NCI-H1436 (cell line): ENCODE data around the gene TMSB15B.
A peak's percentile ranks its signal among the peaks of the same experiment; 100 is the strongest.
"Not testable (repeated sequence)": the region's sequence is repeated elsewhere in the genome, so short reads cannot be mapped to it uniquely, and the experiment has no call there.

Experiments
- DNase-seq: peaks from one replicate; lab custom pipeline; 2025; lab: John Stamatoyannopoulos, UW

Gene TMSB15B

DNA sequence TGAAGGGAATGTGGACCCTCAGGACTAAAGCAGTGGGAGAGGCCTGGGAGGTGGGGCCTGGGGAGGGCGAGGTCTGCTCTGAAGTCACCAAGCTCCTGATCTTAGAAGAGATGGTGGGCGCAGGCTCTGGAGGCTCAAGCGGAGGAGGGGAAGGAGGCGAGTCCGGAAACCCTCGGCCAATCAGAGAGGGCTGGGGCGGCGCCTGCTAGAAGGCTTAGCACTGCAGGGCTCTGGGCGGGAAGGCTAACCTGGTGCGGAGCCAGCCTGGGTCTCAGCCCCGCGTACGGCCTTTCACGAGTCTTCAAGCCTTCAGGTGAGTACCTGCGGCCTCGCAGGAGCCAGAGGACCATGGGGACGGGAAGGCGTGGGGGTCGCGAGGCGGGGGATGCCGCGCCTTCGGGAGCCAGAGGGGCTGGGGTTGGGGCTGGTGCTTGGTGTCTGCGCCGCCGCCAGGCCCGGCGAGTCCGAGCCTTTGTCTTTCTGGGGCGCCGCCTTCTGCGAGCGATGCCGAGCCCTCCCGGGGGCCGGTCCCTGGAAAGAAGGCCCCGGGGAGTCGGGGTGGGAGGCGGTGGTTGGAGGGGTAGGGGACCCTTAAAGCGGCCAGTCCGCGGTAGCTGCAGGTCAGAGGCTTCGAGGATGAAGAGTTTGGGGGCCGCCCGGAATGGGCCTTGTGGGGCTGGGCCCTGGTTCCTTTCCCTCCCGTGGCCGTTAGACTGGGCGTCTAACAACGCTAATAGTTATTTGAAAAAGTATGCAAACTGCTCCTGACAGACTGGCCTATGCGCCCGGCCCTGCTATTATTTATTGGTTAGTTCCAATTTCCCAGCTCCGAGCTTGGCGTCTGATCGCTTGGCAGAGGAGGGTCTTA, at the start of gene TMSB15B:
Gene TMSB15B, plus strand, starts transcription at position 217 of the 868 bp plus-strand sequence.
- DNase-seq = not testable (repeated sequence)

DNA sequence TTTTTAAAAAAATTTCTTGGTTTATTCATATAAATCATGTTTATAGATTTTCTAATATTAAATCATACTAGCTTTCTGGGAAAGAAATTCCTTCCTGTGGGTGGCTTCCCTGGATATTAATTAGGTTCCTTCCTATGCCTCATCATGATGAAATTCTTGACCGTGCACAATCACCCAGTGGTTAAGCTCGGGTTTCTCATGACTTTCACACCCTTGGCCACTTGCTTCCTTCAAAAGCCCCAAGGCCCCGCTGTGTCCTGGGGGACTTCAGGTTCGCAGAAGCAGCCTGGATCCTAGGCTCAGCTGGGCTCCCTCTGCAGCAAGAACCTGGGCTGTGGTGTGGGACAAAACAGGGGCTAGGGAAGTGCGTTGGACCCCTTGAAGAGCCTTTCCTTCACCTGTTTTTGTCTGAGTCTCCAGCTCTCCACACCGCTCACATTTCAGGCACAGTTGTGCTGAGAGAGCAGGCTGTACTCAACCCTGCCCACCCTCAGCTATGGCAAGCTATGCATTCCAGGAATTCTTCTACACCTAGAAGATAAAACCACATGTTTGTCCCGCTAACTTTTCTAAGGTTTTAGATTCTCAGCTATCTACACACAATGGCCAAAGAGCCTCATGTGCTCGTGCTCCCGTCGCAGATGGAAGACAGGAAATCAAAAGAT, 48.9 kb upstream of the TMSB15B start:
- DNase-seq = no peak

DNA sequence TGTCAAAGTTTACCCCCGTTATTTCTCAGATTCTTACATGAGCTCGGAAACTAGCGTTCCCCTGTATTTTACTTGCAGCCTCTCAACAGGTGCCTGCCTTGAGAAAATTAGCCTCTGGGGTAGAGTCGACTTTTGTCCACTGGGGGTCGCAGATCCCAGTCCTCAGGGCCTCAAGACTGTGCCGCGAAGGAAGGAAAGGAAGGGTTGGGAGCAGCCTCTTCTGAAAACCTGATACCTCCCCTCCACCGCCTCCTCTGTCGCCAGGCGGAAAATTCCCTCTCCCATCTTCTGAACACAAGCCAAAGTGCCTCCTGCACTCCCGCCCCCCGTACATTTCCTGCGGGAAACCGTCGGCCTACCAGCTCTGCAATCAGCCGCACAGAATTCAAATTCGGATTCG, 44.4 kb upstream of the TMSB15B start:
- peak; percentile 82 for DNase-seq

DNA sequence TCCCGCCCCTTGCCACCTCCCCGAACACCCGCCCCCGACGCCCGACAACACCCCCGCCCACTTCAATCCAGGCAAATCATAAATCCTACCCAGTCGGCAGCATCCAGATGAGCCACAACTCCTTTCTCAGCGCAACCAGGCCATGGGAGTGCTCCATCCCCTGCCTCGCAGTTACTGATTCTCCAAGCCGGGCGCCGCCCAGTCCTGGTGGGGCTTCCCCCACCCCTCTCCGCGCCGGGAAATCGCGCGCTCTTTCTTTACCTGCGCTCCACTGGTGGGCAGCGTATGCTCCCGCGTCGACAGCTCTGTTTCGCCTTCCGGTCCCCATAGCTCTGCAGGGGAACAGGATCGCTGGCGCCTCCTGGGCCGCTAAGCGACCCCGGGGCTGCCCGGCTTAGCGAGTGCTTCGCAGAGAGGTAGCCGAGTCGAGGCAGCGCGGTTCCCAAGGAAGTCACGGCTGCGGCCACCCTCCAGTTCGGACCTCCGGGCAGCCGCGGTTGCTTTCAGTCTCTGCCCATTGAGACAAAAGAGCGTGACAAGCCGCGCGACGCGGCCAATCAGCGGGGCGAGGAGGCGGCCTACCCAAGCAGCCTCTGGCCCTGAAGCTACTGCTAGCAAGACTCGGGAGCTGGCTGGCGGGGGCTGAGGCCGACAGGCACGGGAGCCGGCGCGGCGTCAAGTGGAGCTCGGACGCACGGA, 43.7 kb upstream of the TMSB15B start:
- peak; percentile 74 for DNase-seq

DNA sequence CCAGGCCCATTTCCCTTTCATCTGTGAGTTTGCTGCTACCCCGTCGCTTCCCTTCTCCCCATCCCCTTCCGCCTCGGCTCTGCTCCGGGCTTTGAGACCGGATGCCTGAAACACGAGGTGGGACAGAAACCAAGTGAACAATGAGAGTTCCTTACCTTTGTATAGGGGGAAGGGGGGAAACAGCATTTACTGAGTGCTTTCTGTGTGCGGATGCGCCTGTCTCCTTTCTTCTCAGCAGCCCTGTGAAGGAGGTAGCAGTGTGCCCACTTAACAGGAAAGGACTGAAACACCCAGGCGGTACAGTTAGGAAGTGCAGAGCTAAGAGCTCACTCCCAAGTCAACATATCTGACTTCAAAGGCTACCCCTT, 43.2 kb upstream of the TMSB15B start:
- DNase-seq = peak; percentile 57

DNA sequence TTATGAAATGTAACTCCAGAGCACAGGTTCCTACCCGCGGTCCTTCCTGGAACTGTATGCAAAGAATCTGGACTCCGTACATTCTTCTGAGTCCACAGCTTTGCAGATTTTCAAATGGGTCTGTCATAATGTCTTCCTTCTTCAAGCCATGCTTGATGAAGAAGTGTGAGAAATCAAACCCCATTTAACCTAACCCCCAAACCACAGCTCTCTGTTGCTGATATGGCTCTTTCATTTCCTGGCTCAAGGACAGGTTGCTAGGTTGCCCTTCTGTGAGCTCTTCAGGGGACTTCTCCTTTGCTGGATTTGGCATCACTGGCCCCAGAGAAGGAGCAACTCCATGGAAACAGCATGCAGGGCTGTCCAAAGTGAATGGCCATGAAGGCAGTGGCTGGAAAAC, 41.9 kb upstream of the TMSB15B start:
- not testable (repeated sequence) for DNase-seq

DNA sequence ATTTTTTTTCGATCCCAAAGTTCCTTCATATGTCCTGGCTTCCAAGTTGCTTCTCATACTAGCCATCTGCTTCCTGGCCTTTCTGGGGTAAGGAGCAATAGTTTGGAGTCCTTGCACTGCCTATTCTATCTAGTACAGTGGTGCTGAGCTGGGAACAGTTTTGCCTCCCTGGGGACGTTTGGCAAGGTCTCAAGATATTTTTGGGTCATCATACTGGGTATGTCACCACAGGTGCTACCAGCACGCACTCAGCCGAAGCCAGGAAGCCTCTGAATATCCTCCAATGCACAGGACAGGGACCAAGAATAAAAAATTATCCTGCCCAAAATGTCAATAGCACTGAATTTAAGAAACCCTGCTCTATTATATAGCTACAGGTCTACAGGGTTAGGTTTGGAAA, 35.4 kb upstream of the TMSB15B start:
- DNase-seq = no peak

DNA sequence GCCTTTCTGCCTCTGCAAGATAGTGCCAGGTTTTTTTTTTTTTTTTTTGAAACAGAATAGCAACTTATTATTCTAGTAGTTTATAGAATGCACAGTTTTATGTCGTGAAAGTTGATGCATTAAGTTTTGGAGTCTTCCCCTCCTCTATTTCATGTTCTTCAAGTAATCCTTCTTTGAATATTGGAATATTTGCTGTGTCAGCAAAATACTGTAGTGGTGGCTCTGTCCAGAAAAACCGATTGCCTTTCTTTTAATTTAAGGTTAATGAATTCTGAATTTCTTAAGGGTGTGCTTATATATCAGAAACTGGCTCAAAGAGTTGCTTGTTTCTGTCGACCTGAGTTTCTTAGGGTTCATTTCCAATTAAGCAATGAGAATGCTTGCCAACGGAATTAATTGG, 34.8 kb upstream of the TMSB15B start:
- no peak for DNase-seq

DNA sequence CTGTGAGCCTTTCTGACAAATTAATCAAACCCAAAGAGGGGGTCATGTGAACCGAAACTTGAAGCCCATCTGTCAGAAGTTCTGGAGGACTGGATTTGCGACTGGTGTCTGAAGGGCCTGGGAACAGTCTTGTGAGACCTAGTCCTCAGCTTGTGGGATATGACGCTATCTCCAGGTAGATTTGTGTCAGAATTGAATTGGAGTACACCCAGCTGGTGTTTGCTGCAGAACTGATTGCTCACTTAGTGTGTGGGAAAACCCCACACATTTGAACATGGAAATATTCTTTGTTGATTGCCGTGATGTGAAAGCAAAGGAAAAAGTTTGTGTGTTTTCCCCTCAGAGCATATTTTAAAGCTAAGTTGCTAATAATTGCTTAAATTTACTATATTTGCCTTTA, 30.3 kb upstream of the TMSB15B start:
- no peak for DNase-seq

DNA sequence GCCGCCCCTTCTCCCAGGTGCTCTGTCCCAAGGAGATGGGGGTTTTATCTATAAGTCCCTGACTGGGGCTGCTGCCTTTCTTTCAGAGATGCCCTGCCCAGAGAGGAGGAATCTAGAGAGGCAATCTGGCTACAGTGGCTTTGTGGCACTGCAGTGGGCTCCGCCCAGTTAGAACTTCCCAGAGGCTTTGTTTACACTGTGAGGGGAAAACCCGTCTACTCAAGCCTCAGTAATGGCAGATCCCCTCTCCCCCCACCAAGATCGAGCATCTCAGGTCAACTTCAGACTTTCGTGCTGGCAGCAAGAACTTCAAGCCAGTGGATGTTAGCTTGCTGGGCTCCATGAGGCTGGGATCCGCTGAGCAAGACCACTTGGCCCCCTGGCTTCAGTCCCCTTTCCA, 22.2 kb upstream of the TMSB15B start:
- DNase-seq = not testable (repeated sequence)

DNA sequence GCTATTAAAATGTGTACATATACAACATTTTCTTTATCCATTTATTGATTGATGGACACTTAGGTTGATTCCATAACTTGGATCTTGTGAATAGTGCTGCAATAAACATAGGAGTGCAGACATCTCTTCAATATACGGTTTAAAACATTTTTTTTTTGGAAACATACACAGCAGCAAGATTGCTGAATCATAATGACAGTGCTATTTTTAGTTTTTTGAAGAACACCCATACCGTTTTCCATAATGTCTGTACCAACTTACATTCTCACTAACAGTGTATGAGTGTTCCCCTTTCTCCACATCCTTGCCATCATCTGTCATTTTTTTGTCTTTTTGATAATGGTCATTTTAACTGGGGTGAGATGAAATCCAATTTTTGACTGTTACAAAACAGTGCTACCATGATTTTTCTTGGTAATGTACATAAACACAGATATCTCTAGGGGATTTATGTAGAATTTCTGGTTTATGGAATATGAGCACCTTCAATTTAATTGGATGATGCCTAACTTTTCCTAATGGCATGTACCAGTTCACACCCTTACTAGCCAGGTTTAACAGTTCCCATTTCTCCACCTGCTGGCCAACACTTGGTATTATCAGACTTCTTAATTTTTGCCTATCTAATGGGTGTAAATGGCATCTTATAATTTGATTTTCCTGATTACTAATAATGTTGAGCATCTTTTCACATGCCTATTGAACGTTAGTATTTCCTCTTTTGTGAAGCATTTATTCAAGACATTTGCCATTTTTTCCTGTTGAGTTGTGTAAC, 21.0 kb upstream of the TMSB15B start:
- DNase-seq = peak; percentile 10

DNA sequence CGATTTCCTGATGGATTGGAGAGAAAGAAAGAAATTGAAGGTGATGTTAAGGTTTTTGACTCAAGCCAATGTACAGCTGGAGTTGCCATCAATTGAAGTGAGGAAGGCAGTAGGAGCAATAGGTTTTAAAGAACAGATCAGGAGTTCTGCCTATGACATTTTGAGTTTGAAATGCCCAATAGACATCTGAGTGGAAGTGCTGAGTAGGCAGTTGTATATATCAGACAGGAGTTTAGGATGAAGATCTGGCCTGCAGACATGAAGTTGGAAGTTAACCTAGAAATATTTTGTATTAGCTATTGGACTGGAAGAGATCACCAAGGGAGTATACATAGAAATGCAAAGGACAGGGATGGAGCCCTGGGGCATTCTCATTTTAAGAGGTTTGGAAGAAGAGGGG, 12.9 kb upstream of the TMSB15B start:
- DNase-seq = no peak

DNA sequence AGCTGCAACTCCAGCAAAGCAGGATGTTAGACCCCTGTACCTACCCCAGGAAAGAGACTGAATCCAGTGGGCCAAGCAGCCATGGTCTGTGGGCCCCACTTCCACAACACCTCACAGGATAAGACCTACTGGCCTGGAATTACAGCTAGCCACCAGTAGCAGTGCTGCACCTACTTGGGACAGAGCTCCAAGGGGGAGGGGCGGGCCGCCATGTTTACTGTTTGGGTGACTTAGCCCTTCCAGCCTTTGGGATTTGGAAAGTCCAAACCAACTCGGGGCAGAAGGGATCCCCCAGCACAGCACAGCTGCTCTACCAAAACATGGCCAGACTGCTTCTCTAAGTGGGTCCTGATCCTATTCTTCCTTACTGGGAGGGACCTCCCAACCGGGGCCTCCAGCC, 9.1 kb upstream of the TMSB15B start:
- no peak for DNase-seq

DNA sequence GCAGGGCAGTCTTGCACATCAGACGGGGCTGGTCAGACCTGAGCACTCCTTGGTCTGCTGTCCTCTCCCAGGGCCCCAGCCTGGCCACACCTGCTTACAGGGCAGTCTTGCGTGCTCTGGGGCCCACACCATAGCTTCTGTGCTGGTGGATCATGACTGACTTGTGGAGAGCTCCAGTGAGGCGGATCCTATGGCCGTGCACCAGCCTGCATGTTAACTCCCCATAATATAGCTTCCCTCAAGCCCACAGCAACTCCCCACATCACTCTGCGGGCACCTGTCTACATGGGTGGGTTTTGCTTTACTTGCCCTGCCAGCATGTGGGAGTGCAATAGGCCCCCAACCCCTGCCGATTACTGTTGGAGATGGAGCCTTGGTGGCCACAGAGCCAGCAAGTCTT, 8.2 kb upstream of the TMSB15B start:
- DNase-seq = no peak

DNA sequence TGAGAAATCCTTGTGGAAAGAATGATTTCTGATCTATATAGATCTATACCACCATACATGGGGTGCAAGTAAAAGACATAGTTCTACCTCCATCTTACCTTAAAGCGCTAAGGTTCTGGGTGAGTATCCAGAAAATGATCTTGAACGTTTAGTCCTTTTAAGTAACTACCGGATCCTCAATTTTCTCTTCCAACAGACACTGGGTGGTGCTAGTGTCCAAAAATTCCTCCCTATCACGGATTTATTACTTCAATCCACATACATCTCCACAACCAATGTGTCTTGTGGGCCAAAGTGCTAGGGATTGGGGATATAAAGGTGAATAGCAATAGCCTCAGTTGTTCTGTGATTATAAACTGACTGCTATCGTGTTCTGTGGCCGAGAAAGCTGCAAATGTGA, 1.8 kb upstream of the TMSB15B start:
- not testable (repeated sequence) for DNase-seq

DNA sequence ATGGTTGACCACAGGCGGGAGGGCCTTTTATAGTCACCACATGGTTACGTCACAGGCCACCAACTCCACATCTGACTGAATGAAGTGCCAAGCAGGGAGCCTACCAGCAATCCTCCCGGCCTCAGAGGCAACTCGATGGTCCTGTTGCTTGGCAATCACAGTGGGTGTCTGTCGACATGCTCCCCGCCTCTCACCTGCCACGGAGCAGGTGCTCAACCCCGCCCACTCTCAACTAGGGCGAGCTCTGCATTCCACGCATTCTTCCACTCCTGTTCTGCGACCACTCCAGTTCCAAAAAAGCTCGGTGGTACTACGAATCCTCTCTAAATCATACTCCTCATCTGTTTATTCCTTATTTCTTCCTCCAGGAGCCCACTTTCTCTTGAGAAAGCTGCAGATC, 21.1 kb downstream of the TMSB15B start:
- DNase-seq = not testable (repeated sequence)

DNA sequence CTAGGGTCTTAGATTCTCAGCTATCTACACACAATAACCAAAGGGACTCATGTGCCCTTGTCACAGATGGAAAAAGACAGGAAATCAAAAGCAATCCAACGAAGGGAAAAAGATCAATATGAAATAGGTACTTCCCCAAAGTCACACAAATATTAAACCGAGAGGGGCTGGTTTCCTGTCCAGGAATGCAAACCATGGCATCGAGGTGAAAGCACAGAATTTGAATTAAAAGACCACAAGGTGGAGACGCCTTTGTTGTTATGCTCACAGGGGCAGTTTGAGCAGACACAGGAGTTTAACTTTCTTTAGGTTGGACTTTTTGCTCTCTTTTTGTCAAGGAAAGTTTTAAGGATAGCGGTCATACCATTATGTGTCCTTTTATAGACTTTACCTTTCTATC, 36.8 kb downstream of the TMSB15B start:
- DNase-seq = no peak

DNA sequence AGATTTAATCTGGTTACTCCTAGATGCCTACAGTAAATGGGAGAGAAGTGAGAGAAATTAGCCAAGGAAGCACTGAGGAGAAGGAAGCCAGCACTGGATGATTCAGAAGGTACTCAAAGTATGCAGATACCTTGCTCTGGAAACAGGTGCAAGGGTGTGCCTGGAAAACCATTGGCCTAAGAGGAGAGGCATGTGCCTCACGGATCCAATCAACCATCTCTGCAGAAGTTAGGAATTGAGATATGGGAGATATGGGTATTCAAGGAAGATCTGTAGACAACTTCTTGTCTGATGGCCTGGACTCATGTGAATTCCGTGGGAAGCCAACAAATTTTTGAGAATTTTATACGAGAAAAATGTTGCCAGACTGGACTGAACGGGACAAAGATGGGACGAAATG, 46.4 kb downstream of the TMSB15B start:
- DNase-seq = no peak

DNA sequence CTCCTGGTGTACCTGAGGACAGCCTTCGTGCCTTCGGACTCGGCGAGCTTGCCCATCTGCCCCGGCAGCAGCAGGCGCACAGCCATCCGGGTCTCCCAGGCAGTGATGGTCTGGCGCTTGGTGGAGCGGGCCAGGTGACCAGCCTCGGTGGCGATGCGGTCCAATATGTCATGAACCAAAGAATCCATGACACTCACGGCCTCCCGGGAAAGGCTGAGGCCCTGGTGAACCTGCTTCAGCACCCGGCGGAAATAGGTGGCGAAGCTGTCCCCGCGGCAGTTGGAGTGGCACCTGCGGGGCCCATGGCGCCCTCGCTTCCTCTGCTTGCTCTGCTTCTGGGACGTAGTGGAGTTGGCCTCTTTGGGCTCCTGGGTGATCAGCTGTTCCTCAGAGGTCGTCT, 50.7 kb downstream of the TMSB15B start:
- DNase-seq = no peak

DNA sequence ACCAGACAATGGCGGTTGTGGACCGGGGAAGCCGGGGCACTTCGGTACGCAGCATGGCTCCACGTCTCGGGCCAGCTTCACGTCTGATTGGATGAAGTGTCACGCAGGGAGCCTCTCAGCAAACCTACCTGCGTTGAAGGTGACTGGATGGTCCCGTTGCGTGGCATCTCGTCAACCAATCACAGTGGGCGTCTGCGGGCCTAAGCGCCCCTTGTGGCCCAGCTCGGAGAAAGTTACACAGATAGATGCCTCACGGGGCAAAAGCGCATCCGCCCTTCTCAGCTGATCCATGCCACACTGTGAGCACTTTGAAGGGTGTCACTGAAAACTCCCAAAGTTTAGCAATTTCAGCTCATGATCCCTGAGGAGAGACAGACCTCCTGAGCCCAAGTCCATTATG, 51.2 kb downstream of the TMSB15B start, which contains the start of gene H2BW1:
Gene H2BW1, minus strand, starts transcription at position 103 of the 400 bp plus-strand sequence. CDS start 132 bp downstream, outside the sequence.
- DNase-seq = no peak

DNA sequence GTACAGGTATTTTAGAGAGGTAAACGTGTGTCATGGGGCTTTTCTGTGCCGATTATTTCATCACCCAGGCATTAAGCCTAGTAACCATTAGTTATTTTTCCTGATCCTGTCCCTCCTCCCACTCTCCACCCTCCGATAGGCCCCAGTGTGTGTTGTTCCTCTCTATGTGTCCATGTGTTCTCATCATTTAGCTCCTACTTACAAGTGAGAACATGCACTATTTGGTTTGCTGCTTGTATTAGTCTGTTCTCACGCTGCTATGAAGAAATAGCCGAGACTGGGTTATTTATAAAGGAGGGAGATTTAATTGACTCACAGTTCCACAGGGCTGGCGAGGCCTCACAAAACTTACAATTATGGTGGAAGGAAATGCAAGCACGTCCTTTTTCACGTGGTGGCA, 53.1 kb downstream of the TMSB15B start:
- not testable (repeated sequence) for DNase-seq
